H1 (cell line): Measurements from ENCODE around the gene MANBA. TPM values are rescaled to one million over a fixed set of nuclear protein-coding genes. Genes with fewer than 3 reads are reported as not detected.
"Not testable (repeated sequence)": the region's sequence is repeated elsewhere in the genome, so short reads cannot be mapped to it uniquely, and the experiment has no call there.

Experiments
- CTCF ChIA-PET: fragments of 300-600 bp; sonication (Branson Sonifier 250); formaldehyde crosslinking; loops from one replicate; lab custom pipeline; 2021; ENCODE audit not compliant: partially characterized antibody; lab: Charles Lee
- POLR2A ChIA-PET: fragments of 300-600 bp; sonication (Branson Sonifier 250); formaldehyde crosslinking; loops from one replicate; lab custom pipeline; 2021; ENCODE audit warnings: inconsistent platforms; ENCODE audit not compliant: partially characterized antibody; lab: Charles Lee
- DNase-seq, 2 experiments: peaks; one replicate each; pipeline versions ENCODE4 v3.0.0 to v3.0.0-alpha.2; 2010 to 2022; ENCODE audit warnings: low spot score in 2 of 2, low read depth in 1 of 2, mixed read lengths in 1 of 2
- FAIRE-seq: peaks from 2 replicates; lab custom pipeline; 2011; peaks lifted over from hg19 to GRCh38; lab: Jason Lieb, UNC
- H2AFZ ChIP-seq: 2 replicates; pipeline ENCODE4 v1.8.1; 2012; ENCODE audit warnings: low read length, inconsistent platforms
- H2AK5ac ChIP-seq: 2 replicates; pipeline ENCODE4 v1.6.1; 2013; ENCODE audit warnings: low read depth, low read length
- H2BK120ac ChIP-seq: replicated peaks from 2 replicates; pipeline ENCODE3; 2013; ENCODE audit warnings: low read depth, low read length, inconsistent platforms
- H2BK12ac ChIP-seq: 2 replicates; pipeline ENCODE4 v1.6.1; 2013; ENCODE audit warnings: low read depth, low read length
- H2BK15ac ChIP-seq: 2 replicates; pipeline ENCODE4 v1.6.1; 2013; ENCODE audit warnings: low read length
- H2BK20ac ChIP-seq: 2 replicates; pipeline ENCODE4 v1.6.1; 2013; ENCODE audit warnings: low read length
- H2BK5ac ChIP-seq: 2 replicates; pipeline ENCODE4 v1.6.1; 2013; ENCODE audit warnings: low read depth, low read length
- H3K14ac ChIP-seq: 2 replicates; pipeline ENCODE4 v1.6.1; 2013; ENCODE audit warnings: inconsistent platforms; ENCODE audit not compliant: insufficient read length
- H3K18ac ChIP-seq: 2 replicates; pipeline ENCODE4 v1.6.1; 2013; ENCODE audit warnings: low read length; ENCODE audit errors: extremely low read depth
- H3K23ac ChIP-seq: 2 replicates; pipeline ENCODE4 v1.6.1; 2013; ENCODE audit warnings: inconsistent platforms; ENCODE audit not compliant: insufficient read length
- H3K23me2 ChIP-seq: 2 replicates; pipeline ENCODE4 v1.6.1; 2013; ENCODE audit warnings: low read depth, low read length
- H3K27ac ChIP-seq: 2 replicates; pipeline ENCODE4 v1.6.1; 2011; ENCODE audit warnings: low read depth, low read length, inconsistent platforms
- H3K27me3 ChIP-seq, 4 experiments: replicated peaks in 1 of 4; 1 replicate in 1 of 4; 2 replicates in 3 of 4; pipeline versions ENCODE4 v1.6.1 to v1.8.1; 2011 to 2013; ENCODE audit warnings: low read length in 3 of 4, mild to moderate bottlenecking in 3 of 4, inconsistent platforms in 2 of 4, mixed read lengths in 2 of 4, moderate library complexity in 1 of 4; ENCODE audit not compliant: control insufficient read depth in 3 of 4, insufficient read depth in 3 of 4; ENCODE audit errors: extremely low read depth in 1 of 4
- H3K36me3 ChIP-seq, 4 experiments: 2 replicates each; pipeline versions ENCODE4 v1.6.1 to v1.8.1; 2011 to 2013; ENCODE audit warnings: mild to moderate bottlenecking in 4 of 4, low read length in 3 of 4, moderate library complexity in 2 of 4, control low read depth in 1 of 4, inconsistent platforms in 1 of 4; ENCODE audit not compliant: insufficient read depth in 4 of 4, control insufficient read depth in 2 of 4
- H3K4ac ChIP-seq: replicated peaks from 2 replicates; pipeline ENCODE3; 2013; ENCODE audit warnings: low read length, low read depth, mixed read lengths, inconsistent platforms; ENCODE audit not compliant: insufficient read length
- H3K4me1 ChIP-seq, 4 experiments: replicated peaks in 1 of 4; 1 replicate in 1 of 4; 2 replicates in 3 of 4; pipeline versions ENCODE4 v1.6.1 to v1.8.1; 2011 to 2013; ENCODE audit warnings: low read length in 3 of 4, inconsistent platforms in 2 of 4, mixed read lengths in 1 of 4; ENCODE audit not compliant: insufficient read depth in 4 of 4, control insufficient read depth in 3 of 4
- H3K4me2 ChIP-seq, 2 experiments: 2 replicates each; pipeline versions ENCODE4 v1.6.1 to v1.8.1; 2011 to 2013; ENCODE audit warnings: low read depth in 2 of 2, low read length in 2 of 2, control low read depth in 1 of 2, inconsistent platforms in 1 of 2, mild to moderate bottlenecking in 1 of 2; ENCODE audit not compliant: insufficient read depth in 1 of 2
- H3K4me3 ChIP-seq, 4 experiments: fragments of 200-600, 300-600 bp in 1 of 4; sonication (generic), shearing (Covaris generic), sonication (Bioruptor Twin) in 1 of 4; 2 replicates each; pipeline versions ENCODE4 v1.5.1 to v1.8.1; 2011 to 2016; ENCODE audit warnings: low read length in 4 of 4, low read depth in 3 of 4, control low read depth in 2 of 4, inconsistent platforms in 2 of 4, mild to moderate bottlenecking in 2 of 4, mixed read lengths in 1 of 4, moderate library complexity in 1 of 4; ENCODE audit not compliant: insufficient read depth in 2 of 4; ENCODE audit errors: extremely low read depth in 1 of 4
- H3K56ac ChIP-seq: replicated peaks from 2 replicates; pipeline ENCODE3; 2013; ENCODE audit warnings: low read depth, mild to moderate bottlenecking, mixed read lengths, low read length, inconsistent platforms; ENCODE audit not compliant: insufficient read length
- H3K79me1 ChIP-seq: 2 replicates; pipeline ENCODE4 v1.6.1; 2013; ENCODE audit warnings: low read depth, low read length, control low read depth
- H3K79me2 ChIP-seq, 2 experiments: 2 replicates each; pipeline versions ENCODE4 v1.6.1 to v1.8.1; 2012 to 2013; ENCODE audit warnings: low read length in 2 of 2, mild to moderate bottlenecking in 2 of 2, inconsistent platforms in 1 of 2; ENCODE audit not compliant: insufficient read depth in 2 of 2, control insufficient read depth in 1 of 2
- H3K9ac ChIP-seq, 4 experiments: replicated peaks in 1 of 4; 1 replicate in 1 of 4; 2 replicates in 3 of 4; pipeline versions ENCODE4 v1.6.1 to v1.8.1; 2011 to 2013; ENCODE audit warnings: low read depth in 3 of 4, low read length in 3 of 4, control low read depth in 2 of 4, mild to moderate bottlenecking in 2 of 4, moderate library complexity in 2 of 4, inconsistent platforms in 1 of 4; ENCODE audit errors: extremely low read depth in 1 of 4
- H3K9me3 ChIP-seq, 2 experiments: 2 replicates each; pipeline versions ENCODE4 v1.6.1 to v1.8.1; 2012 to 2013; ENCODE audit warnings: mild to moderate bottlenecking in 2 of 2, moderate library complexity in 2 of 2, control low read depth in 1 of 2, inconsistent platforms in 1 of 2, low read depth in 1 of 2, low read length in 1 of 2, mixed read lengths in 1 of 2; ENCODE audit not compliant: insufficient read depth in 2 of 2
- H4K20me1 ChIP-seq, 2 experiments: replicated peaks in 1 of 2; 2 replicates each; pipeline versions ENCODE3 to v1.8.1; 2011 to 2013; ENCODE audit warnings: inconsistent platforms in 2 of 2, low read length in 2 of 2, mild to moderate bottlenecking in 1 of 2; ENCODE audit not compliant: insufficient read depth in 2 of 2, control insufficient read depth in 1 of 2
- H4K5ac ChIP-seq: 2 replicates; pipeline ENCODE4 v1.6.1; 2013; ENCODE audit warnings: low read length, low read depth, mixed read lengths, inconsistent platforms; ENCODE audit not compliant: insufficient read length
- H4K8ac ChIP-seq: 2 replicates; pipeline ENCODE4 v1.8.0; 2013; ENCODE audit warnings: mild to moderate bottlenecking, moderate library complexity, low read length, inconsistent platforms; ENCODE audit not compliant: insufficient read depth; ENCODE audit errors: extremely low read depth
- H4K91ac ChIP-seq: replicated peaks from 2 replicates; pipeline ENCODE3; 2013; ENCODE audit warnings: low read length, mixed read lengths, inconsistent platforms; ENCODE audit not compliant: insufficient read length
- WGBS, 2 experiments: shearing (Covaris generic) in 1 of 2; methylation state at CpG; one replicate each; pipeline versions ENCODE4 v1.1.6 to v1.1.7; 2013 to 2015; ENCODE audit warnings: low lambda C conversion rate in 2 of 2, mixed read lengths in 2 of 2, inconsistent platforms in 1 of 2, low coverage in 1 of 2, missing lambda C conversion rate in 1 of 2; ENCODE audit not compliant: insufficient replicate concordance in 2 of 2, insufficient coverage in 1 of 2, insufficient read length in 1 of 2; ENCODE audit errors: extremely low coverage in 1 of 2, missing lambda C conversion rate in 1 of 2; 5-methylcytosine and 5-hydroxymethylcytosine counted together
- polyA plus RNA-seq, 7 experiments: library from polyadenylated mRNA; depleted of rRNA in 3 of 7; stranded (reverse) in 5 of 7; unstranded in 2 of 7; fragments of >200 nt in 5 of 7; fragments of 200-250 nt in 2 of 7; gene quantifications; 1 replicate in 5 of 7; 2 replicates in 1 of 7; 4 replicates in 1 of 7; pipeline versions ENCODE4 v1.2.1 to v1.2.3, GENCODE V29; 2011 to 2013; ENCODE audit warnings: missing spikeins in 2 of 7, mixed read lengths in 2 of 7
- total RNA-seq: library from RNA; stranded (reverse); fragmentation: NEBNext Ultra II Directional; extraction: Animal tissue kit (Norgen Biotek cat#: 25700); gene quantifications from 2 replicates; pipeline ENCODE4 v1.2.1, GENCODE V29; 2021

Gene MANBA
- total and polyA plus RNA-seq, 2 of the 8 experiments (the other 6 are each of a cell fraction or from before 2014, with no cell fraction given), result 22.9 to 27.8 TPM

DNA sequence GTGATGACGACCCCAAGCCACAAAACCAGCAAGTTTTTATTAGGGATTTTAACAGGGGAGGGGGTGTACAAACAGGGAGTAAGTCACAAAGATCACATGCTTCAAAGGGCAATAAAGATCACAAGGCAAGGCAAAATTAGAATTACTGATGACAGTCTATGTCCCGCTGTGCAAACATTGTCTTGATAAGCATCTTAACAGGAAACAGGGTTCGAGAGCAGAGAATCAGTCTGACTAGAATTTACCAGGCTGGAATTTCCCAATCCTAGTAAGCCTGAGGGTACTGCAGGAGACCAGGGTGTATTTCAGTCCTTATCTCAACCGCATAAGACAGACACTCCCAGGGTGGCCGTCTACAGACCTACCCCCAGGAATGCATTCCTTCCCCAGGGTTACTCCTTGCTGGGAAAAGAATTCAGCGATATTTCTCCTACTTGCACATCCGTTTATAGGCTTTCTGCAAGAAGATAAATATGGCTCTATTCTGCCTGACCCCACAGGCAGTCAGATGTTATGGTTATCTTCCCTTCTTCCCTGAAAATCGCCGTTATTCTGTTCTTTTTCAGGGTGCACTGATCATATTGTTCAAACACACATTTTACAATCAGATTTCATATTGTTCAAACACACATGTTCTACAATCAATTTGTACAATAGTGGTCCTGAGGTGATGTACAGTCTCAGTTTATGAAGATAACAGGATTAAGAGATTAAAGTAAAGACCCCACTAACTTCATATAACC is 41.8 kb downstream of the MANBA start:
- not testable (repeated sequence) for DNase-seq

More for the DNA sequence above, 41.8 kb downstream of the MANBA start:
- H3K23me2 ChIP-seq, H3K9me3 ChIP-seq, H3K4me1 ChIP-seq, H3K27ac ChIP-seq, FAIRE-seq, H2BK20ac ChIP-seq, H3K9ac ChIP-seq, H3K79me1 ChIP-seq, H2AFZ ChIP-seq, H3K4me2 ChIP-seq, H3K23ac ChIP-seq, H2BK120ac ChIP-seq, H3K79me2 ChIP-seq, H3K56ac ChIP-seq, H3K14ac ChIP-seq, H4K20me1 ChIP-seq, H2AK5ac ChIP-seq, H3K4ac ChIP-seq, H4K5ac ChIP-seq, H2BK12ac ChIP-seq, H2BK15ac ChIP-seq, H3K4me3 ChIP-seq, H3K27me3 ChIP-seq, H4K91ac ChIP-seq, H4K8ac ChIP-seq, POLR2A ChIA-PET, H2BK5ac ChIP-seq, H3K18ac ChIP-seq: not testable (repeated sequence)
- CTCF ChIA-PET, result interaction anchor here (2.2 kb wide), 1 partner anchor 13 kb away, joined by 9 read pairs; no protein-coding TSS in a partner anchor
- WGBS, 2 experiments, result 90% methylated on average over 9 of the region's 9 CpGs; no CpG with 5 or more reads in 1 of the 2 experiments
- peaks cover 0 to 19% (median 8%) of the 10 kb centered on the region in 4 experiments; a peak in 3 of 8 replicates for H3K36me3 ChIP-seq
